ENCODE results near the gene B3GAT1.

GRCh38 chr11:134389464-134390180, 22.4 kb downstream of the B3GAT1 start:
- TF ChIP-seq EZH2 (IDR thresholded peaks at IDR 0.05; ENCODE audit: borderline replicate concordance, low read length) (no peak), CTCF (conservative IDR thresholded peaks at IDR 0.05 in 1 of 2, IDR thresholded peaks at IDR 0.05 in 1 of 2; ENCODE audit: extremely low read depth in 1 of 2, insufficient read depth in 1 of 2, low read depth in 1 of 2, low read length in 2 of 2) (no peak)

Data from mammary epithelial cell (primary cell).